ENCODE measurements around the gene SKP2. TPM values are rescaled to one million over a fixed set of nuclear protein-coding genes. Genes with fewer than 3 reads are reported as not detected.

Gene SKP2

DNA sequence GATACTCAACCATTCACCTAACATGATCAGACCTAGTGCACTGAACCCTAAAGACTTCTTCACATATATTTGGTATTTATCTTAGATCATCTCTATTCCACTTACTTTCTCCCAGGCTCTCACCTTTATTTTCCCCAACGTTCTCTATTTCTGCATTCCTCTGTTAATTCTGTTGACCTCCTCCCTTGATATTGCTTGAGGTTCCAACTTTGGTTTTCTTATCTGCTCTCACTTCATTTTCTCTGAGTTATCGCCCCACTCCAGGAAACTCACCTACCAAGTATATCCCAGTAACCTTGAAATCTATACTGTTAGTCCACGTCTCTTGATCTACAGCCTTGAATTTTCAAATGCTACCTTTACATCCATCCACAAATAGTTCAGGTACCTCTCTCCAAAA lies 80.6 kb downstream of the SKP2 start:
- no peaks in the 10 kb centered on the region for H3K9me3 ChIP-seq (replicated peaks; ENCODE audit: low read length)
- no peaks in the 10 kb centered on the region for H3K27me3 ChIP-seq (ENCODE audit: control insufficient read depth, insufficient read depth, low read length)
- no peaks in the 10 kb centered on the region for H3K36me3 ChIP-seq (ENCODE audit: insufficient read depth, low read length)
- no peak overlapping the region for H3K9ac ChIP-seq (ENCODE audit: low read depth, low read length)
- no peak overlapping the region for H3K4me2 ChIP-seq (ENCODE audit: low read length)
- H3K4me1 ChIP-seq (ENCODE audit: control insufficient read depth, insufficient read depth, low read length) = peaks cover 6% of the 10 kb centered on the region
- no peak overlapping the region for H3K4me3 ChIP-seq (ENCODE audit: low read length)

Small RNA genes lying within 50 kb of the gene (small RNA-seq; reads per million reads assigned to genes)
- 3.9 reads per million, percentile 82 among the genes with 10 or more reads in this experiment for gene MIR580
- not detected for gene RNU6-1305P
